Glomerular visceral epithelial cell (primary cell): ENCODE results near the gene RAPGEF4.
A peak's percentile ranks its signal among the peaks of the same experiment; 100 is the strongest.

ENCODE experiments used
- DNase-seq: peaks from one replicate; pipeline ENCODE4 v3.0.0-alpha.2; 2016; ENCODE audit errors: extremely low spot score

Gene RAPGEF4

DNA sequence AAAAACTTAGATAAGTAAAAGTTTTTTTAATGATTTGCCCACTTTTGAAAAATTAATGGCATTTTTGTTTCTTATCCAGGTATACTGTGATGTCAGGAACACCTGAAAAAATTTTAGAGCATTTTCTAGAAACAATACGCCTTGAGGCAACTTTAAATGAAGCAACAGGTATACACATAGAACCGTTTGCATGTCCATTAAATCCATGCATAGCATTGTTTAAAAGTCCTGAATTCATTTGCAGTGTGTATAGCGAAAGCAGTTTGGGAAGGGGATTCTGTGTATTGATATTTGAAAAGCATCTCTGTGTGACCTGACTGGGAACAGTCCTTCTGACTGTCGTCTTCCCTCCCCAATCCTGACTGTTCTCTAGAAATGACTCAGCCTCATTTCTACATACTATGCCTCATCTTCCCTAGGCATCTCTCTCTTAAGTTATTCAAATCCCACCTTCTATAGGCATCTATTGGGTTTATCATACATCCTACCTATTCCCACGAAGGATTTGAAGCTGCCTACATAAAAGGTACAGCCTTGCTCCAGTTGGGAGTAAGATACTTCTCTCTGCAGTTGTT lies 260.8 kb downstream of the RAPGEF4 start:
- no peak for DNase-seq

- no peak for DNase-seq
Observed at GRCh38 chr2:172997031-172997430, 261.4 kb downstream of the RAPGEF4 start.

DNA sequence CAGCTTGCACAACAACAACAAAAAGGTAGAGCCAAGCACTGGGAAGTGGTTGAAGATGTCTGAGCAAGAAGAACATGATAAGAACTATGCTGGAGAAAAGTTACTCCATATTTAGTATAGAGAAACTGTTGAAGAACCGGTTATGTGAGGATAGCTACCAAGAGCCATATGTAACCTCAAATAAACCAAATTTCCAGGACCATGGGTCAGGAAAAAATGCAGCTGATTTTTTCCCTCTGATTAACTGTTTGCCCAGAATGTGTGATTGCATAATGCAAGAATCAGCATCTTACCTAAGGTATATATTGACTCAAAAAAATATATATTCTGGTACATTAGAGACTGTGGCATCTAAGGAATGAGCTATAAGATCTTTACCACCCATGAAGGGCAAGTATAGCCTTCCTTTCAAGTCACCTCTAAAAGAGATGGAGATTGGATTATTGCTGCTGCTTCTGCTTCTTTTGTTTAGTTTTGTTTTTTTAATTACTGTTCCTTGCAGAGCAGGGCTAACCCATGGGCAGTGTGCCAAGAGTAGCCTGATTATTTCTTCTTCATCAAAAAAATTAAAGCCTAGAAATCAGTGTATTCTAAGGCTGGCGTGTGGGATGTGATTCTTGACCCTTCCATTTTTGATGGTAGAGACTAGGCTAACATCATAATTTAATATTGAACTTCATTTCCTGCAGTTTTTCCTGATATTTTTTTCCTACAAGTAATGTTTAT lies 263.1 kb downstream of the RAPGEF4 start:
- no peak for DNase-seq

GRCh38 chr2:172999641-173000386 lies 264.2 kb downstream of the RAPGEF4 start:
- no peak for DNase-seq

- DNase-seq, result no peak
Observed at GRCh38 chr2:173001664-173002604, 266.3 kb downstream of the RAPGEF4 start.

- no peak for DNase-seq
Observed at GRCh38 chr2:173002751-173003541, 267.3 kb downstream of the RAPGEF4 start.

DNA sequence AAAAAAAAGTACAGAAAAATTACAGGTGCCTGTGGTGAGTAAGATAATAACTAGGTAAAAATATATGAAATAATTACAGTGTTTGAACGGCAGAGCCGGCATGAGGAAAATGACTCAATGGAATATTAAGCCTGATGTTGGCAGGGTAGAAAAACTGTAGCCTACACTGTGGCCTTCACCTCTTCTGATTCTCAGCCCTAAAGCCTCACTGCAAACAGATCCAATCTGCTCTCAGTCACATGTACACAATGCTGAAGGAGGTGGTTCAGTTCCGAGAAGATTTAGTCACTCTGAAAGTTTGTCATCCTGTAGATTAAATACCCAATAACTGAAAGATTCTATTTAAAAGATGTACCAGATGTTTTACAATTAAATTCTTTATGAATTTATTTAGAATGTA lies 273.1 kb downstream of the RAPGEF4 start:
- DNase-seq, result no peak

DNA sequence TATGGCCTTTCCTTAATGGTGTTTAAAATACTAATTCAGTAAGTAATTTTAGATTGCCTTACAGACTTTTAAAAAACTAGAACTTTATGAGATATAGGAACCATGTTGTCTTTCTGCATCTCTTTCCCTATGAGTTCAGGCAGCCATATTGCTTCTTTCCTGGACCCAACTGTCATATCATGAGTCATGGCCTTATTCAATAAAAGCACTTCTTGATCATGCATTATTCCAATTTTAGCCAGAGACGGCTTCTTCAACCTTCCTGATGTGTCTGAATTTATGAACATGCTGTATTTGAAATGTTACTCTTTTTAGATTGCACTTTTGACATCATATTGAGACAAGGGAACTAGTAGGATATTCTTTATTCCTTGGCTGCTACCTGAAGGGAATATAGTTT lies 274.6 kb downstream of the RAPGEF4 start:
- no peak for DNase-seq

GRCh38 chr2:173016451-173016850 lies 280.8 kb downstream of the RAPGEF4 start:
- DNase-seq, result no peak

DNA sequence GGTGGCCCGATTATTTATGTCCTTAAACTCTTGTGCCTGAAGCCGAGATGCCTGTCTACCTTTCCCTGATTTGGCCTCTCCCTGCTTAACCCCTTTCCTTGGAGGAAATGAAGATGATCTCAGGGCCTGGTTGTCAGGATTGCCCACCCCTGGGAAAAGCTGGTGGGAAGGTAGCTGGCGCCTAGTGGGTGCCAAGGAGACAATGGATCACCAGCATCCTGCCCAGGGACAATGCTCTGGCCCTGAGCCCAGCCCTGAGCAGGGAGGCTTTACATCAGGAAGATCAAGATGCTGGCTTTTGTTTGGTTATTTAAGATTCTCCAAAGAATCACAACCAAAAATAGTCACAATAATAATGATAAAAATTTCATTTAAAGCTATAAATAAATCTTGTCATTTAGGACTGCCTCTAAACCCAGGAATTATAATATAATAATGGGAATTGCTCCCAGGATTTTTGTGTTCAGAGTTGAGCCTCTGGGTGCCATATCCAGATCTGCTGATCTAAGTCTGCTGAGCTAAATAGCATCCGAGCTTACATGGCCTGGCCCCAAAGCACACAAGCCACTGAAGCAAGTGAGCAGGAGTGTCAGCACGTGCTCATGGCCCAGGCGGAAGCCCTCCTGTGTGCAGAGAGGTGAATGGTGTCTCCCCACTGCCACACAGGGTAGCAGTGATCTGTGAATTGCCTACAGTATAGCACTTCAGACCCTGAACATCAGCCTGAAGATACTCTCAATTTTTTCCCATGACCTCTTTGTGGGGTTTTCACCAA lies 282.2 kb downstream of the RAPGEF4 start:
- DNase-seq, result no peak

- DNase-seq, result no peak
Observed at GRCh38 chr2:173019755-173020154, 284.1 kb downstream of the RAPGEF4 start.

GRCh38 chr2:173021939-173022371 lies 286.3 kb downstream of the RAPGEF4 start:
- DNase-seq, result no peak

DNA sequence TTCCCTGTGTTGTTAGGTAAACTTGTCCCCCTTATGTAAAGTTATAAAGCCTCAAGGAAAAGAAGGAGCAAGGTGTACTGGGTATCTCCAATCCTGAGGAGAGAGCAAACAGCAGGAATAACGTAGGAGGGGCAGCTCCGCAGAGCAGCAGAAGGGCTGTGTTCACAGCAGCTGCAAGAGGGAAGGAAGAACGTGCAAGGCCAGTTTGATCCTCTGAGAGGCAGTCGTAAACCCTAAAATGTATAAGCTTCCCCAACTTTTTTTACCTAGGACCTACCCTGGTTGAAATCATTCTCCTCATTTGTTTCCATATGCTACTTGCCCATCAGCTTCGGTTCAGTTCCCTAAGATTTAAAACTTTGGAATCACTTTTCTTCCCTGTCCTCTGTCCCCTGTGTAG lies 288.1 kb downstream of the RAPGEF4 start:
- DNase-seq, result no peak

- DNase-seq, result no peak
Observed at GRCh38 chr2:173026479-173026878, 290.8 kb downstream of the RAPGEF4 start.

DNA sequence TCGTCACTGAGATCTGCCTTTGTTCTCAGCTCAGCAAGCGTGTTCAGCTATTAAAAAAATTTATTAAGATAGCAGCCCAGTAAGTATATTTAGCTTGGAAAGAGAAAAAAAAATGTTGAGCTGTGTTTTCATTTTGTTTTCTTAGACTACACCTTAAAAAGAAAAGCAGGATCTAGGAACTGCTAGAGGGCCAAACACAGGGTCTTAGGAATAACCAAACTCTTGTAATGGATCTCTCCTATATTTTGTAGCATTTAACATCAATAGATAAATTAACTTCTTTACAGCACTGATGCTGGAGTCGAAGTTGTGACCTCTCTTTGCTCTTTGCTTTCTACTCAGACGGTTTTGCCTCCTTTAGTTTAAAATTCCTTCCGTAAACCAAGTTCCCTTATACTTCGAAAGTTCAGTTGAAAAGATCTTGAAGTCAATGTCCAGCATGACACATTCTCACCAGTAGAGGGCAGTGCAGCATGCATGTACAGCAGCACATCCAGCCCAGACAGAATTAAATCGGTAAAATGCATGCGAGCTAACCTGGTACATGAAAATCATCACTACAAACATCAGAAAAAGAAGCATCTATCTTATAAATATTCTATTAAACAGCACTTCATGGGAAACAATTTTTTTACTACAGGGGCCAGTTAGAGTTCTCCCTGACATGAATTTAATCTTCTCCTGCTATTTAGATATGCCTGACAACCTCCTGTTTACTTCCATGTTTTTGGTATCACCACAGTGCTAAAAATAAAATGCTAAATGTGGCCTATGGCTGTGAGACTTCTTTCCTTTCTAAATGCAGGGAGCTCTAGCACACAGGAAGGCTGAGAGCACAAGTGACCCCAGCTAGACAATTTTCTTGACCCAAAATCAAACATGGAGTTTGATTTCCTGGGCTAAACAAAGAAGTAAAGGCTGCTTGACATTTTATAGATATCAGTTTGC lies 291.8 kb downstream of the RAPGEF4 start:
- DNase-seq, result peak; percentile 86

- DNase-seq, result no peak
Observed at GRCh38 chr2:173028141-173028540, 292.5 kb downstream of the RAPGEF4 start.

GRCh38 chr2:173028671-173029070 lies 293.0 kb downstream of the RAPGEF4 start:
- DNase-seq, result no peak

- DNase-seq, result no peak
Observed at GRCh38 chr2:173030561-173031490, 295.2 kb downstream of the RAPGEF4 start.
